ENCODE measurements around the gene PHF14.

DNA sequence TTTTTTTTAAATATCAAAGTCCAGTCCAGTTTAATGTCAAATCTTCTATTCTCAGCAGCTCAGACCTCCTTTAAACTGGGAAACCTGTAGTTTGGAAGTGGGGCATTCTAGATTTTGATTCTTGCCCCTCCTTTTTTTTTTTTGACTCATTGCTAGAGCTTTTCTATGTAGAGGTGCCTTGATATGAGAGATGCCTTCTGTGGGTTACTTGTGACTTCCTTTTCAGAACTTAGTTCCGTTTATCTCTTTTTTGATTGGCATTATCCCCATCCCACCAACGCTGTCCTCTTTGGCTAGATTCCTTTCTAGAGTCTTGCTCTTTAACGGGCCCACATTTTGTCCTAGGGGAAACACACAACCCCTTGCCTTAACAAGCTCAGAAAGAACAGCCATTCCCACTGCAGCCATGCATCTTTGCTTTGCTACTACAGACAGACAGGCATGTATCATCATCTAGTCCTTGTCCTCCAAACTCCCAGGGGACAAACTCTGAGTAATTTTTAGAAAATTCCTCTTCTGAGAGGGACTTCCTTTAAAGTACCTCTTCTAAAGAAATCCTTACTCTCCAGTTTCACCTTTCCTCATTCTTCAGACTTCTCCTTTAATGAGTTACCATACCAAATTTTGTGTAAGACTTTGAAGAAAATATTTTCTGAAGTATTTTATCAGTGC, 153.6 kb downstream of the PHF14 start:
- TF ChIP-seq POLR2AphosphoS5 (IDR thresholded peaks at IDR 0.05): no peak
- TF ChIP-seq, protein P1, sequence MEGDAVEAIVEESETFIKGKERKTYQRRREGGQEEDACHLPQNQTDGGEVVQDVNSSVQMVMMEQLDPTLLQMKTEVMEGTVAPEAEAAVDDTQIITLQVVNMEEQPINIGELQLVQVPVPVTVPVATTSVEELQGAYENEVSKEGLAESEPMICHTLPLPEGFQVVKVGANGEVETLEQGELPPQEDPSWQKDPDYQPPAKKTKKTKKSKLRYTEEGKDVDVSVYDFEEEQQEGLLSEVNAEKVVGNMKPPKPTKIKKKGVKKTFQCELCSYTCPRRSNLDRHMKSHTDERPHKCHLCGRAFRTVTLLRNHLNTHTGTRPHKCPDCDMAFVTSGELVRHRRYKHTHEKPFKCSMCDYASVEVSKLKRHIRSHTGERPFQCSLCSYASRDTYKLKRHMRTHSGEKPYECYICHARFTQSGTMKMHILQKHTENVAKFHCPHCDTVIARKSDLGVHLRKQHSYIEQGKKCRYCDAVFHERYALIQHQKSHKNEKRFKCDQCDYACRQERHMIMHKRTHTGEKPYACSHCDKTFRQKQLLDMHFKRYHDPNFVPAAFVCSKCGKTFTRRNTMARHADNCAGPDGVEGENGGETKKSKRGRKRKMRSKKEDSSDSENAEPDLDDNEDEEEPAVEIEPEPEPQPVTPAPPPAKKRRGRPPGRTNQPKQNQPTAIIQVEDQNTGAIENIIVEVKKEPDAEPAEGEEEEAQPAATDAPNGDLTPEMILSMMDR (IDR thresholded peaks at IDR 0.05): no peak
- TF ChIP-seq EP300 (IDR thresholded peaks at IDR 0.05): no peak
